Heart left ventricle (tissue), 16 donors: Measurements from ENCODE around the gene SUPT20H. TPM values are rescaled to one million over a fixed set of nuclear protein-coding genes. Genes with fewer than 3 reads are reported as not detected.

ENCODE experiments used
- ATAC-seq, 4 donors: fragments of 200-7000 bp; cut with Tn5 transposase; one replicate each; pipeline ENCODE4 v1.9.1; 2020 to 2022; ENCODE audit warnings: moderate library complexity in 4 of 4, mild to moderate bottlenecking in 3 of 4, moderate number of reproducible peaks in 1 of 4
- DNase-seq, 5 donors: peaks; one replicate each; pipeline ENCODE4 v3.0.0-alpha.2; 2020
- H3K27ac ChIP-seq, 12 donors: fragments of 200-600 bp; sonication (generic) in 4 of 12; one replicate each; pipeline versions ENCODE4 v1.5.0 to v1.8.0; 2016 to 2022; ENCODE audit warnings: mild to moderate bottlenecking in 2 of 12
- H3K27me3 ChIP-seq, 9 donors: fragments of 200-600 bp; sonication (generic) in 2 of 9; one replicate each; pipeline versions ENCODE4 v1.5.1 to v1.8.0; 2016 to 2022; ENCODE audit warnings: mild to moderate bottlenecking in 3 of 9
- H3K36me3 ChIP-seq, 9 donors: fragments of 200-600 bp; sonication (generic) in 2 of 9; one replicate each; pipeline versions ENCODE4 v1.5.0 to v1.8.0; 2018 to 2022; ENCODE audit warnings: mild to moderate bottlenecking in 2 of 9
- H3K4me1 ChIP-seq, 12 donors: fragments of 200-600 bp; sonication (generic) in 4 of 12; one replicate each; pipeline versions ENCODE4 v1.5.0 to v1.8.0; 2016 to 2022; ENCODE audit warnings: mild to moderate bottlenecking in 3 of 12
- H3K4me3 ChIP-seq, 12 donors: fragments of 200-600 bp; sonication (generic) in 4 of 12; one replicate each; pipeline versions ENCODE4 v1.5.0 to v1.8.0; 2017 to 2022; ENCODE audit warnings: mild to moderate bottlenecking in 9 of 12, moderate library complexity in 4 of 12
- H3K9me3 ChIP-seq, 12 donors: fragments of 200-600 bp; sonication (generic) in 4 of 12; one replicate each; pipeline versions ENCODE4 v1.5.0 to v1.8.0; 2016 to 2022; ENCODE audit warnings: mild to moderate bottlenecking in 1 of 12
- CTCF ChIP-seq, 12 donors: fragments of 200-600 bp; sonication (generic) in 4 of 12; IDR thresholded peaks; one replicate each; pipeline versions ENCODE4 v1.5.0 to v1.8.0; 2018 to 2022; ENCODE audit warnings: antibody characterized with exemption in 12 of 12, mild to moderate bottlenecking in 5 of 12
- POLR2A ChIP-seq, 2 donors: fragments of 450-650 bp; IDR thresholded peaks; one replicate each; pipeline ENCODE4 v1.6.1; 2017; ENCODE audit warnings: antibody characterized with exemption in 2 of 2, mild to moderate bottlenecking in 2 of 2, moderate library complexity in 2 of 2
- WGBS, 4 donors: extraction: QIAGEN DNeasy Blood & Tissue Kit in 2 of 4; methylation state at CpG; one replicate each; pipeline versions ENCODE4 v1.1.5 to v1.1.7; 2013 to 2018; 5-methylcytosine and 5-hydroxymethylcytosine counted together
- intact Hi-C, 10 donors: fragments of 100-400 bp; cut with DNase I; formaldehyde crosslinking; loops; one replicate each; pipeline versions ENCODE4 v1.11.1 to v1.14.2; 2022
- polyA plus RNA-seq, 2 donors: library from polyadenylated mRNA; stranded (reverse); fragments of 200-250 nt; gene quantifications; one replicate each; pipeline ENCODE4 v1.2.3, GENCODE V29; 2013
- total RNA-seq, 9 donors: library from RNA; depleted of rRNA in 2 of 9; stranded (reverse); fragments of >200 nt in 2 of 9; fragmentation: NEBNext Ultra II Directional in 3 of 9; extraction: Animal tissue kit (Norgen Biotek cat#: 25700) in 3 of 9; gene quantifications; one replicate each; pipeline versions ENCODE4 v1.1.0 to v1.2.4, GENCODE V29; 2016 to 2023
- donor health status: ischemic (EF 13 %, LVEDD 7.1; RV severe dilation, severe dysfunction).
- donor health status: healthy with polysubstance abuse.
- donor health status: DM: no; HTN: yes; CAD: no.
- donor health status: DM: no; HTN: no; CAD: no.
- donor health status: ischemic (EF 25% LVEDD 6.9; RV normal size, moderate dysfunction).
- donor health status: ischemic (EF 25% LVEDD 5.7; RV mildly dilated, moderate dysfunction).
- donor health status: healthy.
- donor health status: DM: yes; HTN: yes; CAD: no.
- donor health status: ischemic (EF 35%, LVEDD 5.7; RV mildly dilated, moderate dysfunction).
- donor health status: nonischemic (EF 11% LVEDD 7.7; RV severe dilation, severe dysfunction).
- donor health status: DM: yes; HTN: yes; CAD: no.
- donor health status: PGD.
- donor health status: ischemic (EF 29% LVEDD 5.4; RV normal size, mild dysfunction).
- donor health status: nonischemic (EF 23%, LVEDD 6.1; RV moderate dilation, normal function).

Gene SUPT20H
- total and polyA plus RNA-seq, 11 donors: 18.0 to 32.8 (median 25.6) TPM

DNA sequence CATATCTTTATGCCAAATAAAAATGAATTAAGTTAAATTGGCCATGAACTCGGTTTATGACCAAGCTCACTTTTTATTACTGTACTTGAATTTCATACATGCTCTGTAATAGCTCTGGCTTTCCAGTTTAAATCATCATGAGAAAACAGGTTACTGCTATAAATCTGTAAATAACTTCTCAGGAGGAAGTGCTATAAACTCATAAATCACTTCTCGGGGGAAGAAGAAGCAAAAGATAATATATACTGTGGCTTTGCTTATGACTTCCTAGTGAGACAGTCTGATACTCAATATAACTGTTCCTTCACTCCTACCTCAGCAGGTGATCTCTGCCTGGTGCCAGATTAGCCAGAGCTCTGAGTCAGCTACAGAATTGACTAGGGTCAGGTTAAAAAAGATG, 12.5 kb downstream of the SUPT20H start:
- H3K36me3 ChIP-seq: peaks cover 0 to 84% (median 62%) of the 10 kb centered on the region in 9 donors
- intact Hi-C loops: no loop called here
- no peaks in the 10 kb centered on the region for H3K27me3 ChIP-seq
- ATAC-seq (no peak), DNase-seq (no peak)
- H3K9me3 ChIP-seq: no peaks in the 10 kb centered on the region
- peaks cover 0 to 9% (median 0%) of the 10 kb centered on the region in 12 donors for H3K4me1 ChIP-seq
- H3K4me3 ChIP-seq: no peak overlapping the region
- no peak overlapping the region for H3K27ac ChIP-seq
- WGBS, 4 donors: 88 to 94% (median 91%) methylated on average over 2 of the region's 2 CpGs
- TF ChIP-seq POLR2A (IDR thresholded peaks at IDR 0.05) (no peak), CTCF (IDR thresholded peaks at IDR 0.05) (no peak)

GRCh38 chr13:37046062-37046461, 13.4 kb downstream of the SUPT20H start:
- ATAC-seq (no peak), DNase-seq (no peak)
- no peak for TF ChIP-seq POLR2A (IDR thresholded peaks at IDR 0.05)
- TF ChIP-seq CTCF (IDR thresholded peaks at IDR 0.05): no peak
- Histone ChIP-seq H3K9me3 (no peaks in the 10 kb centered on the region), H3K27ac (no peak overlapping the region), H3K4me1 (peaks cover 0 to 8% (median 0%) of the 10 kb centered on the region in 12 donors), H3K36me3 (peaks cover 0 to 93% (median 72%) of the 10 kb centered on the region in 9 donors), H3K4me3 (no peak overlapping the region), H3K27me3 (no peaks in the 10 kb centered on the region)
- WGBS, 4 donors: 91 to 100% (median 95%) methylated on average over 1 of the region's 1 CpG
- intact Hi-C loops: no loop called here

GRCh38 chr13:37040789-37041188, 18.7 kb downstream of the SUPT20H start:
- ATAC-seq (no peak), DNase-seq (no peak)
- H3K27me3 ChIP-seq: no peaks in the 10 kb centered on the region
- no peak overlapping the region for H3K27ac ChIP-seq
- peaks cover 0 to 100% (median 94%) of the 10 kb centered on the region in 9 donors for H3K36me3 ChIP-seq
- intact Hi-C loops: no loop called here
- TF ChIP-seq CTCF (IDR thresholded peaks at IDR 0.05): no peak
- TF ChIP-seq POLR2A (IDR thresholded peaks at IDR 0.05): no peak
- H3K9me3 ChIP-seq: no peaks in the 10 kb centered on the region
- peaks cover 0 to 8% (median 0%) of the 10 kb centered on the region in 12 donors for H3K4me1 ChIP-seq
- no peak overlapping the region for H3K4me3 ChIP-seq

GRCh38 chr13:37039896-37040295, 19.6 kb downstream of the SUPT20H start:
- H3K27ac ChIP-seq: no peak overlapping the region
- peaks cover 0 to 100% (median 98%) of the 10 kb centered on the region in 9 donors for H3K36me3 ChIP-seq
- TF ChIP-seq POLR2A (IDR thresholded peaks at IDR 0.05) (no peak), CTCF (IDR thresholded peaks at IDR 0.05) (no peak)
- ATAC-seq (no peak), DNase-seq (no peak)
- H3K4me3 ChIP-seq: no peak overlapping the region
- H3K4me1 ChIP-seq: peaks cover 0 to 4% (median 0%) of the 10 kb centered on the region in 12 donors
- no peaks in the 10 kb centered on the region for H3K27me3 ChIP-seq
- no peaks in the 10 kb centered on the region for H3K9me3 ChIP-seq
- intact Hi-C loops: no loop called here
